Measurements from ENCODE around the gene CXCR6.

The CXCR6 gene

DNA sequence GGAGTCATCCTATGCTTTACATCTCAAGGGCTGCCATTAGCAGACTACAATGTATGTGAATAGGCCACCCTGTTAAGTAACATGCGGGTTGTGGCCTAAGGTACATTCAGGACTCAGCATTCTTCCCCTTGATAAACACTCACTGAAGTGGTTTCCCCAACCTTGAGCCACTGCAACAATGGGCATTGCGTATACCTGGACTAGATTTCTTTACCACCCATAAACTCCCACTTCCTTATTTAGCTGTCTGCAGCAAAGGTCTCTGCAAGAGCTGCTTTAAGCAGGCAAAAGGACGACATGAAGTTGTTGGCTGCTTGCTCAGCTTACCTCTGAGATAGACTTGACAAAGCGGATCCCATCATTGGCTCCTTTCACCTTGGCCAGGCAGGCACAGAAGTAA, 36.1 kb downstream of the CXCR6 start:
- no peaks in the 10 kb centered on the region for H3K9me2 ChIP-seq (replicated peaks; ENCODE audit: control insufficient read depth, low read length)
- TF ChIP-seq, protein P1, sequence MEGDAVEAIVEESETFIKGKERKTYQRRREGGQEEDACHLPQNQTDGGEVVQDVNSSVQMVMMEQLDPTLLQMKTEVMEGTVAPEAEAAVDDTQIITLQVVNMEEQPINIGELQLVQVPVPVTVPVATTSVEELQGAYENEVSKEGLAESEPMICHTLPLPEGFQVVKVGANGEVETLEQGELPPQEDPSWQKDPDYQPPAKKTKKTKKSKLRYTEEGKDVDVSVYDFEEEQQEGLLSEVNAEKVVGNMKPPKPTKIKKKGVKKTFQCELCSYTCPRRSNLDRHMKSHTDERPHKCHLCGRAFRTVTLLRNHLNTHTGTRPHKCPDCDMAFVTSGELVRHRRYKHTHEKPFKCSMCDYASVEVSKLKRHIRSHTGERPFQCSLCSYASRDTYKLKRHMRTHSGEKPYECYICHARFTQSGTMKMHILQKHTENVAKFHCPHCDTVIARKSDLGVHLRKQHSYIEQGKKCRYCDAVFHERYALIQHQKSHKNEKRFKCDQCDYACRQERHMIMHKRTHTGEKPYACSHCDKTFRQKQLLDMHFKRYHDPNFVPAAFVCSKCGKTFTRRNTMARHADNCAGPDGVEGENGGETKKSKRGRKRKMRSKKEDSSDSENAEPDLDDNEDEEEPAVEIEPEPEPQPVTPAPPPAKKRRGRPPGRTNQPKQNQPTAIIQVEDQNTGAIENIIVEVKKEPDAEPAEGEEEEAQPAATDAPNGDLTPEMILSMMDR (IDR thresholded peaks at IDR 0.05; ENCODE audit: low read depth, low read length, poor library complexity, severe bottlenecking): no peak
- no peak for TF ChIP-seq EZH2phosphoT487 (IDR thresholded peaks at IDR 0.05; ENCODE audit: borderline replicate concordance, low read length)
- H3K79me2 ChIP-seq (ENCODE audit: control insufficient read depth, low read length): no peaks in the 10 kb centered on the region
- H3K27ac ChIP-seq (ENCODE audit: low read depth, low read length): no peak overlapping the region
- no peak overlapping the region for H3K4me3 ChIP-seq (ENCODE audit: low read length)
- H4K20me1 ChIP-seq (ENCODE audit: control insufficient read depth, insufficient read depth, low read depth, low read length): no peaks in the 10 kb centered on the region
- no peaks in the 10 kb centered on the region for H3K9me3 ChIP-seq (ENCODE audit: control insufficient read depth, insufficient read depth, low read length)
- peaks cover 82% of the 10 kb centered on the region for H3K36me3 ChIP-seq (ENCODE audit: control insufficient read depth, low read length)
- H3K27me3 ChIP-seq (ENCODE audit: control insufficient read depth, low read length): no peaks in the 10 kb centered on the region
- no peak overlapping the region for H3K4me2 ChIP-seq (ENCODE audit: low read length)
- no peaks in the 10 kb centered on the region for H3K4me1 ChIP-seq (ENCODE audit: control insufficient read depth, low read length)
- H3F3A ChIP-seq (ENCODE audit: control insufficient read depth, insufficient read depth): no peaks in the 10 kb centered on the region

DNA sequence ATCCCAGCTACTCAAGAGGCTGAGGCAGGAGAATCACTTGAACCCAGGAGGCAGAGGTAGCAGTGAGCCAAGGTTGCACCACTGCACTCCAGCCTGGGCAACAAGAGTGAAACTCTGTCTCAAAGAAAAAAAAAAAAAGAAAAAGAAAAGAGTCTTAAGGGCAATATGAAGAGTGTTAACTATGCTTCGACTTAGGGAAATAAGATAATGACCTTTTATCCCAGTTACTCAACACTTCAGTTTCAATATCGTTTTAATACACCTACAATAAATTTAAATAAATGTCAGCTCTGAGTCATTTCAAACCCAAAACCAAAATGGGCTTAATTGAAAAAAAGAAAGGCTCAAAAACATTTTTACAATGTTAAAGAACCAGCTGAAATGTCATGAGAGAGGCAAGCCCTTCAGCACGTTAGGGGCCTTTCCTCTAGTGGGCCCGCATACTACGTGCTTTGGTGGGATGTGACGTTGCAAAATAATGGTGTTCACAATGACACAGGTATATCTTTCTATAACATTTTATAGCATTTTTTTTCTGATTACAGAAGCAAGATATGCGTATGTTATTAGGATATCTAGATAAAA, 37.1 kb downstream of the CXCR6 start:
- no peaks in the 10 kb centered on the region for H3K9me3 ChIP-seq (ENCODE audit: control insufficient read depth, insufficient read depth, low read length)
- no peaks in the 10 kb centered on the region for H3K79me2 ChIP-seq (ENCODE audit: control insufficient read depth, low read length)
- no peaks in the 10 kb centered on the region for H3F3A ChIP-seq (ENCODE audit: control insufficient read depth, insufficient read depth)
- H3K4me2 ChIP-seq (ENCODE audit: low read length): no peak overlapping the region
- no peak overlapping the region for H3K4me3 ChIP-seq (ENCODE audit: low read length)
- H3K27me3 ChIP-seq (ENCODE audit: control insufficient read depth, low read length): no peaks in the 10 kb centered on the region
- peaks cover 78% of the 10 kb centered on the region for H3K36me3 ChIP-seq (ENCODE audit: control insufficient read depth, low read length)
- H3K9me2 ChIP-seq (replicated peaks; ENCODE audit: control insufficient read depth, low read length): no peaks in the 10 kb centered on the region
- no peaks in the 10 kb centered on the region for H4K20me1 ChIP-seq (ENCODE audit: control insufficient read depth, insufficient read depth, low read depth, low read length)
- H3K4me1 ChIP-seq (ENCODE audit: control insufficient read depth, low read length): no peaks in the 10 kb centered on the region
- H3K27ac ChIP-seq (ENCODE audit: low read depth, low read length): no peak overlapping the region
- TF ChIP-seq EZH2phosphoT487 (IDR thresholded peaks at IDR 0.05; ENCODE audit: borderline replicate concordance, low read length): no peak
- TF ChIP-seq, protein P1 (IDR thresholded peaks at IDR 0.05; ENCODE audit: low read depth, low read length, poor library complexity, severe bottlenecking): no peak

DNA sequence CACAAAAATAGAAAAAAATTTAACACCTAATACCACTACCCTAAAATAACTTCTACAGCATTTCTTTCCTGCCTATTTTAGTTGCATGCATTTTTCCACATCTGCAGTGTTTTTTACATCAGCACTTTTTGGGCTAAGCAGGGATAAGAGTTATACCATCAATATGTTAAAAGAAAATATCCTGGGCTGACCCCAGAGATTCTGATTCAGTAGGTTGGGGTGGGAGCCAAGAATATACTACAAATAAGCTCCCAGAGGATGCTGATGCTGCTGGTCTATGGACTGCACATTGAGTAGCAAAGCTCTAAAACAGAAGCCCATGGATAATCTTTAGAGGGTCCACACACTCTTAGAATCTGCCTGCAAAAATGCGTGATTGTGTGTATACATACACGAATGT, 37.6 kb downstream of the CXCR6 start:
- no peaks in the 10 kb centered on the region for H3K9me3 ChIP-seq (ENCODE audit: control insufficient read depth, insufficient read depth, low read length)
- H3K9me2 ChIP-seq (replicated peaks; ENCODE audit: control insufficient read depth, low read length): no peaks in the 10 kb centered on the region
- H3F3A ChIP-seq (ENCODE audit: control insufficient read depth, insufficient read depth): no peaks in the 10 kb centered on the region
- no peak overlapping the region for H3K4me3 ChIP-seq (ENCODE audit: low read length)
- no peak for TF ChIP-seq EZH2phosphoT487 (IDR thresholded peaks at IDR 0.05; ENCODE audit: borderline replicate concordance, low read length)
- TF ChIP-seq, protein P1 (IDR thresholded peaks at IDR 0.05; ENCODE audit: low read depth, low read length, poor library complexity, severe bottlenecking): no peak
- no peaks in the 10 kb centered on the region for H3K4me1 ChIP-seq (ENCODE audit: control insufficient read depth, low read length)
- H4K20me1 ChIP-seq (ENCODE audit: control insufficient read depth, insufficient read depth, low read depth, low read length): no peaks in the 10 kb centered on the region
- H3K36me3 ChIP-seq (ENCODE audit: control insufficient read depth, low read length): peaks cover 78% of the 10 kb centered on the region
- H3K79me2 ChIP-seq (ENCODE audit: control insufficient read depth, low read length): peaks cover 3% of the 10 kb centered on the region
- H3K27ac ChIP-seq (ENCODE audit: low read depth, low read length): no peak overlapping the region
- H3K4me2 ChIP-seq (ENCODE audit: low read length): no peak overlapping the region
- H3K27me3 ChIP-seq (ENCODE audit: control insufficient read depth, low read length): no peaks in the 10 kb centered on the region

All from DOHH2 (cell line).